Spleen (tissue), 11 donors: Measurements from ENCODE around the gene AGPS. TPM values are rescaled to one million over a fixed set of nuclear protein-coding genes. Genes with fewer than 3 reads are reported as not detected.

Experiments used
- DNase-seq: peaks from one replicate; pipeline ENCODE4 v3.0.0-alpha.2; 2020
- H3K27ac ChIP-seq, 8 donors: fragments of 200-600 bp; sonication (generic) in 7 of 8; 1 replicate in 4 of 8; 2 replicates in 4 of 8; pipeline versions ENCODE4 v1.5.0 to v1.8.0; 2016 to 2021; ENCODE audit warnings: inconsistent platforms in 4 of 8, mild to moderate bottlenecking in 4 of 8, moderate library complexity in 1 of 8
- H3K27me3 ChIP-seq, 7 donors: fragments of 200-600 bp; sonication (generic) in 6 of 7; replicated peaks in 1 of 7; 1 replicate in 4 of 7; 2 replicates in 3 of 7; pipeline versions ENCODE4 v1.5.0 to v1.8.0; 2016 to 2021; ENCODE audit warnings: inconsistent platforms in 3 of 7, mild to moderate bottlenecking in 1 of 7
- H3K36me3 ChIP-seq, 6 donors: fragments of 200-600 bp; sonication (generic) in 5 of 6; 1 replicate in 4 of 6; 2 replicates in 2 of 6; pipeline versions ENCODE4 v1.5.0 to v1.8.0; 2016 to 2021; ENCODE audit warnings: inconsistent platforms in 2 of 6
- H3K4me1 ChIP-seq, 6 donors: fragments of 200-600 bp; sonication (generic) in 5 of 6; 1 replicate in 3 of 6; 2 replicates in 3 of 6; pipeline versions ENCODE4 v1.5.0 to v1.8.0; 2016 to 2021; ENCODE audit warnings: inconsistent platforms in 3 of 6
- H3K4me3 ChIP-seq, 8 donors: fragments of 200-600 bp; sonication (generic) in 7 of 8; 1 replicate in 4 of 8; 2 replicates in 4 of 8; pipeline versions ENCODE4 v1.5.0 to v1.8.0; 2016 to 2021; ENCODE audit warnings: inconsistent platforms in 4 of 8, mild to moderate bottlenecking in 4 of 8, moderate library complexity in 2 of 8
- H3K9me3 ChIP-seq, 8 donors: fragments of 200-600 bp; sonication (generic) in 7 of 8; 1 replicate in 4 of 8; 2 replicates in 4 of 8; pipeline versions ENCODE4 v1.5.0 to v1.8.0; 2016 to 2021; ENCODE audit warnings: inconsistent platforms in 4 of 8
- POLR2A ChIP-seq, 3 donors: fragments of 450-650 bp; IDR thresholded peaks; one replicate each; pipeline ENCODE4 v1.5.1; 2017; ENCODE audit warnings: antibody characterized with exemption in 3 of 3, mild to moderate bottlenecking in 1 of 3
- POLR2AphosphoS5 ChIP-seq, 3 donors: sonication (generic); formaldehyde crosslinking; IDR thresholded peaks; one replicate each; pipeline ENCODE4 v1.5.1; 2017; ENCODE audit warnings: antibody characterized with exemption in 3 of 3
- WGBS, 5 donors: extraction: QIAGEN DNeasy Blood & Tissue Kit in 3 of 5; methylation state at CpG; one replicate each; pipeline versions ENCODE4 v1.1.5 to v1.1.7; 2013 to 2018; 5-methylcytosine and 5-hydroxymethylcytosine counted together
- intact Hi-C: fragments of 100-400 bp; cut with DNase I; formaldehyde crosslinking; loops from one replicate; pipeline ENCODE4 v1.15.0; 2023; ENCODE audit warnings: low total_unique reads
- polyA plus RNA-seq, 3 donors: library from polyadenylated mRNA; stranded (reverse); fragments of 200-250 nt; gene quantifications; one replicate each; pipeline ENCODE4 v1.2.1, GENCODE V29; 2013
- total RNA-seq, 7 donors: library from RNA; depleted of rRNA in 3 of 7; stranded (reverse); fragments of >200 nt in 3 of 7; fragmentation: NEBNext Ultra II Directional in 4 of 7; extraction: Animal tissue kit (Norgen Biotek cat#: 25700) in 4 of 7; gene quantifications; one replicate each; pipeline versions ENCODE4 v1.1.0 to v1.2.1, GENCODE V29; 2016 to 2021
- TF ChIP-seq, protein P1 (sequence below), 11 experiments: fragments of 200-600 bp in 7 of 11; fragments of 450-650 bp in 4 of 11; sonication (generic) in 4 of 11; IDR thresholded peaks in 8 of 11; conservative IDR thresholded peaks in 3 of 11; 1 replicate in 7 of 11; 2 replicates in 4 of 11; pipeline versions ENCODE4 v1.4.0 to v1.8.0; 2016 to 2021; ENCODE audit warnings: antibody characterized with exemption in 11 of 11, inconsistent platforms in 4 of 11, mild to moderate bottlenecking in 1 of 11
- donor health status: healthy with polysubstance abuse.
- donor health status: DM: no; HTN: no; CAD: no; lungs with moderate emphysema.
- donor health status: DM: no; HTN: no; CAD: no.
- donor health status: Bipolar disorder and iron deficiency.
- donor health status: healthy.
- donor health status: DM: no; HTN: no; CAD: no.
- donor health status: DM: yes; HTN: yes; CAD: no.

AGPS gene
- total and polyA plus RNA-seq, 10 donors: 3.3 to 44.5 (median 28.2) TPM

- TF ChIP-seq, protein P1, sequence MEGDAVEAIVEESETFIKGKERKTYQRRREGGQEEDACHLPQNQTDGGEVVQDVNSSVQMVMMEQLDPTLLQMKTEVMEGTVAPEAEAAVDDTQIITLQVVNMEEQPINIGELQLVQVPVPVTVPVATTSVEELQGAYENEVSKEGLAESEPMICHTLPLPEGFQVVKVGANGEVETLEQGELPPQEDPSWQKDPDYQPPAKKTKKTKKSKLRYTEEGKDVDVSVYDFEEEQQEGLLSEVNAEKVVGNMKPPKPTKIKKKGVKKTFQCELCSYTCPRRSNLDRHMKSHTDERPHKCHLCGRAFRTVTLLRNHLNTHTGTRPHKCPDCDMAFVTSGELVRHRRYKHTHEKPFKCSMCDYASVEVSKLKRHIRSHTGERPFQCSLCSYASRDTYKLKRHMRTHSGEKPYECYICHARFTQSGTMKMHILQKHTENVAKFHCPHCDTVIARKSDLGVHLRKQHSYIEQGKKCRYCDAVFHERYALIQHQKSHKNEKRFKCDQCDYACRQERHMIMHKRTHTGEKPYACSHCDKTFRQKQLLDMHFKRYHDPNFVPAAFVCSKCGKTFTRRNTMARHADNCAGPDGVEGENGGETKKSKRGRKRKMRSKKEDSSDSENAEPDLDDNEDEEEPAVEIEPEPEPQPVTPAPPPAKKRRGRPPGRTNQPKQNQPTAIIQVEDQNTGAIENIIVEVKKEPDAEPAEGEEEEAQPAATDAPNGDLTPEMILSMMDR (IDR thresholded peaks at IDR 0.05 in 8 of 11, conservative IDR thresholded peaks at IDR 0.05 in 3 of 11): no peak
- no peak for TF ChIP-seq POLR2A (IDR thresholded peaks at IDR 0.05)
- TF ChIP-seq POLR2AphosphoS5 (IDR thresholded peaks at IDR 0.05): no peak
- intact Hi-C loops: no loop called here
These were observed 85.5 kb downstream of the AGPS start for GRCh38 chr2:177478029-177478428.

DNA sequence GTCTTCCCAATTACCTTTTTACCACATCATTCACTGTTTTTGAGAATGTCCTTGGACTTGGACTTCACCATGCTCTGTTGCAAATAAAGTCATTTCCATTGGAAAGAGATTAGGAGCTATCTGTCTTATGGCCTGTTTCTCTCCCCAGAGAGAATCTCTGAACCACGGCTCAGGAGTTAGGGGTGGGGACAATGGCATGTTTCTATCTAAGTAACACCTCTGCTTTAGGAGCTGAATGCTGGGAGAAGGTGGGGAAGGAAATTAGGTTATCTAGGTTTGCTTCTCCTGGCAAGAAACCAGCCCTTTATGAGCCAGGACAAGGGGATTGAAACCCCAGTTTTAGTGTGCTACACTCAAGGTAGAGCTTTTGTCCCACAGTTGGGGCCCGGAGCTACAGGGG, 86.3 kb downstream of the AGPS start:
- no peaks in the 10 kb centered on the region for H3K4me1 ChIP-seq
- peaks cover 0 to 71% (median 2%) of the 10 kb centered on the region in 6 donors for H3K36me3 ChIP-seq
- no peak for DNase-seq
- no peak overlapping the region for H3K27ac ChIP-seq
- TF ChIP-seq, protein P1 (IDR thresholded peaks at IDR 0.05 in 8 of 11, conservative IDR thresholded peaks at IDR 0.05 in 3 of 11): no peak
- TF ChIP-seq POLR2A (IDR thresholded peaks at IDR 0.05) (no peak), POLR2AphosphoS5 (IDR thresholded peaks at IDR 0.05) (no peak)
- no peak overlapping the region for H3K4me3 ChIP-seq
- intact Hi-C loops: no loop called here
- 94 to 97% (median 97%) methylated on average over 2 of the region's 2 CpGs for WGBS, 5 donors
- H3K27me3 ChIP-seq: no peaks in the 10 kb centered on the region
- peaks cover 0 to 15% (median 0%) of the 10 kb centered on the region in 8 donors for H3K9me3 ChIP-seq

More at GRCh38 chr2:177478029-177478428, 85.5 kb downstream of the AGPS start:
- WGBS, 5 donors: 91 to 99% (median 96%) methylated on average over 2 of the region's 2 CpGs
- Histone ChIP-seq H3K27me3 (no peaks in the 10 kb centered on the region), H3K36me3 (peaks cover 0 to 71% (median under 1%) of the 10 kb centered on the region in 6 donors), H3K27ac (no peak overlapping the region), H3K4me1 (no peaks in the 10 kb centered on the region), H3K4me3 (no peak overlapping the region), H3K9me3 (peaks cover 0 to 15% (median 0%) of the 10 kb centered on the region in 8 donors)
- no peak for DNase-seq

DNA sequence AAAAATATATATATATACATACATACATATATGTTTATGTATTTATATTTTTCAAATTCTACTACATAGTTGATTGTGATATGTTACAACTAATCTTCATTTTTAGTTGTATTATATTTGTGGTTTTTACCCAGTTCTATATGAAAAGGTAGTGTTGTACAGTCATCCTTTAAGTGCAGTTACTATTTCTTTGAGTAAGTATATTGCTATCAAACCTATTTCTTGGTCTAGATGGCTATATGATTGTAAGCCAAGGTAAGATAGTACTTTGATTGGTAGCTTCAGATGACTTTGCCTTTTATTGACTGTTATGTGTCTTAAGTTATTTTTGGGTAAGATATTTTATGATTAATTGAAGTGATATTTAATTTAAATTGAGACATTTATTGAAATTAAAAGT, 89.6 kb downstream of the AGPS start:
- TF ChIP-seq, protein P1 (IDR thresholded peaks at IDR 0.05 in 8 of 11, conservative IDR thresholded peaks at IDR 0.05 in 3 of 11): no peak
- TF ChIP-seq POLR2AphosphoS5 (IDR thresholded peaks at IDR 0.05) (no peak), POLR2A (IDR thresholded peaks at IDR 0.05) (no peak)
- H3K27me3 ChIP-seq: no peaks in the 10 kb centered on the region
- intact Hi-C loops: no loop called here
- no peak overlapping the region for H3K4me3 ChIP-seq
- H3K36me3 ChIP-seq: peaks cover 0 to 71% (median 7%) of the 10 kb centered on the region in 6 donors
- peaks cover 0 to 15% (median 0%) of the 10 kb centered on the region in 8 donors for H3K9me3 ChIP-seq
- H3K27ac ChIP-seq: no peak overlapping the region
- DNase-seq: no peak
- H3K4me1 ChIP-seq: no peaks in the 10 kb centered on the region

DNA sequence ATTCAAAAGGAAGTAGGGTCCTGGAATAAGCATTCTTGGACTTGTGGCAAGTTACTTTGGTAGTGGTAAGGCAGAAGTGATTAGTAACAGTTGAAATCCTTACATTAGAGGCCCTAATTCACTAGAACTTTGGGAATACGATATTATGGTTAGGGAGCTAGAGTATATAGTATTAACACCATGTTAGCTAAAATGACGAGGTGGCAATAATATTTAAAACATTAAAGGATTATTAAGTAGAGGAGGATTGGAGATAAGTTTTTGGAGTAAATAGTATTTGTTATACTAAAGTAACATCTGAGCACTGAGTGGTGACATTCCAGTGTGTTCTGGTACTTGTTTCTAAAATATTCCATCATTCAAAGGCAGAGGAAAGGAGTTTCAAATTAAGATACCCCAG, 91.0 kb downstream of the AGPS start:
- no peak for TF ChIP-seq POLR2A (IDR thresholded peaks at IDR 0.05)
- TF ChIP-seq, protein P1 (IDR thresholded peaks at IDR 0.05 in 8 of 11, conservative IDR thresholded peaks at IDR 0.05 in 3 of 11): no peak
- TF ChIP-seq POLR2AphosphoS5 (IDR thresholded peaks at IDR 0.05): no peak
- Histone ChIP-seq H3K27ac (no peak overlapping the region), H3K27me3 (no peaks in the 10 kb centered on the region), H3K4me3 (no peak overlapping the region), H3K4me1 (no peaks in the 10 kb centered on the region), H3K36me3 (peaks cover 0 to 58% (median 7%) of the 10 kb centered on the region in 6 donors), H3K9me3 (peaks cover 0 to 7% (median 0%) of the 10 kb centered on the region in 8 donors)
- DNase-seq: no peak
- intact Hi-C loops: no loop called here
- 89 to 99% (median 91%) methylated on average over 2 of the region's 2 CpGs for whole genome bisulfite sequencing, 5 donors
